Liver (tissue), 9 donors: ENCODE results near the gene PRKN. TPM values are rescaled to one million over a fixed set of nuclear protein-coding genes. Genes with fewer than 3 reads are reported as not detected.

Experiments
- DNase-seq: peaks from one replicate; pipeline ENCODE4 v3.0.0-alpha.2; 2017; ENCODE audit warnings: low spot score
- H3K27ac ChIP-seq, 2 donors: one replicate each; pipeline ENCODE4 v1.7.0; 2013; ENCODE audit warnings: inconsistent platforms in 2 of 2, low read length in 2 of 2, control low read depth in 1 of 2, low read depth in 1 of 2, mild to moderate bottlenecking in 1 of 2
- H3K27me3 ChIP-seq, 4 donors: one replicate each; pipeline versions ENCODE4 v1.6.1 to v1.7.0; 2013; ENCODE audit warnings: low read length in 3 of 4, inconsistent platforms in 1 of 4, mild to moderate bottlenecking in 1 of 4, moderate library complexity in 1 of 4; ENCODE audit not compliant: control insufficient read depth in 4 of 4, insufficient read depth in 4 of 4
- H3K36me3 ChIP-seq, 4 donors: one replicate each; pipeline versions ENCODE4 v1.6.1 to v1.7.0; 2013; ENCODE audit warnings: low read length in 3 of 4, mild to moderate bottlenecking in 3 of 4, low read depth in 1 of 4, moderate library complexity in 1 of 4; ENCODE audit not compliant: control insufficient read depth in 4 of 4, insufficient read depth in 3 of 4
- H3K4me1 ChIP-seq, 4 donors: one replicate each; pipeline versions ENCODE4 v1.6.1 to v1.7.0; 2013; ENCODE audit warnings: low read length in 3 of 4, mild to moderate bottlenecking in 3 of 4, moderate library complexity in 1 of 4; ENCODE audit not compliant: control insufficient read depth in 4 of 4, insufficient read depth in 4 of 4
- H3K4me3 ChIP-seq, 3 donors: one replicate each; pipeline versions ENCODE4 v1.6.1 to v1.7.0; 2013; ENCODE audit warnings: low read length in 3 of 3, control low read depth in 1 of 3, low read depth in 1 of 3, mild to moderate bottlenecking in 1 of 3
- H3K9ac ChIP-seq, 2 donors: one replicate each; pipeline ENCODE4 v1.7.0; 2013; ENCODE audit warnings: low read length in 2 of 2, mild to moderate bottlenecking in 2 of 2, moderate library complexity in 2 of 2, control low read depth in 1 of 2, low read depth in 1 of 2
- H3K9me3 ChIP-seq, 4 donors: one replicate each; pipeline versions ENCODE4 v1.6.1 to v1.7.0; 2013; ENCODE audit warnings: low read length in 3 of 4; ENCODE audit not compliant: control insufficient read depth in 4 of 4
- ATF3 ChIP-seq: IDR thresholded peaks from 2 replicates; pipeline ENCODE4 v1.6.1; 2016; ENCODE audit warnings: antibody characterized with exemption
- EGR1 ChIP-seq, 2 donors: IDR thresholded peaks; 2 replicates each; pipeline ENCODE4 v1.6.1; 2016 to 2018; ENCODE audit warnings: antibody characterized with exemption in 2 of 2, low read depth in 2 of 2
- FOXA1 ChIP-seq: IDR thresholded peaks from 2 replicates; pipeline ENCODE4 v1.6.1; 2016; ENCODE audit warnings: antibody characterized with exemption
- GABPA ChIP-seq, 2 donors: IDR thresholded peaks in 1 of 2; conservative IDR thresholded peaks in 1 of 2; 2 replicates each; pipeline ENCODE4 v1.6.1; 2016; ENCODE audit warnings: antibody characterized with exemption in 2 of 2, mild to moderate bottlenecking in 1 of 2, moderate library complexity in 1 of 2
- HNF4A ChIP-seq, 2 donors: conservative IDR thresholded peaks; 2 replicates each; pipeline ENCODE4 v1.6.1; 2016; ENCODE audit warnings: antibody characterized with exemption in 2 of 2, mild to moderate bottlenecking in 2 of 2
- HNF4G ChIP-seq: IDR thresholded peaks from 2 replicates; pipeline ENCODE4 v1.6.1; 2016; ENCODE audit warnings: antibody characterized with exemption
- JUND ChIP-seq, 2 donors: IDR thresholded peaks; 2 replicates each; pipeline ENCODE4 v1.6.1; 2016; ENCODE audit warnings: antibody characterized with exemption in 2 of 2
- MAX ChIP-seq: IDR thresholded peaks from 2 replicates; pipeline ENCODE4 v1.6.1; 2016; ENCODE audit warnings: antibody characterized with exemption
- NR2F2 ChIP-seq: IDR thresholded peaks from 2 replicates; pipeline ENCODE4 v1.6.1; 2016; ENCODE audit warnings: antibody characterized with exemption
- RAD21 ChIP-seq, 2 donors: IDR thresholded peaks; 2 replicates each; pipeline ENCODE4 v1.6.1; 2016; ENCODE audit warnings: antibody characterized with exemption in 2 of 2, mild to moderate bottlenecking in 2 of 2
- REST ChIP-seq: IDR thresholded peaks from 2 replicates; pipeline ENCODE4 v1.6.1; 2016; ENCODE audit warnings: antibody characterized with exemption, mild to moderate bottlenecking
- RXRA ChIP-seq, 2 donors: IDR thresholded peaks; 2 replicates each; pipeline ENCODE4 v1.6.1; 2017 to 2018; ENCODE audit warnings: antibody characterized with exemption in 2 of 2, mild to moderate bottlenecking in 1 of 2
- SP1 ChIP-seq: IDR thresholded peaks from 2 replicates; pipeline ENCODE4 v1.6.1; 2018; ENCODE audit warnings: antibody characterized with exemption, mild to moderate bottlenecking
- TAF1 ChIP-seq: conservative IDR thresholded peaks from 2 replicates; pipeline ENCODE4 v1.6.1; 2016; ENCODE audit warnings: antibody characterized with exemption, mild to moderate bottlenecking
- YY1 ChIP-seq: IDR thresholded peaks from 2 replicates; pipeline ENCODE4 v1.6.1; 2016; ENCODE audit warnings: antibody characterized with exemption, mild to moderate bottlenecking
- WGBS: extraction: QIAGEN DNeasy Blood & Tissue Kit; methylation state at CpG from one replicate; pipeline ENCODE4 v1.1.7; 2013; 5-methylcytosine and 5-hydroxymethylcytosine counted together
- polyA plus RNA-seq, 2 donors: library from polyadenylated mRNA; stranded (reverse) in 1 of 2; unstranded in 1 of 2; fragments of 200-250 nt in 1 of 2; fragments of >200 nt in 1 of 2; fragmentation: Nextera tagmentation in 1 of 2; extraction: Ambion mirVana in 1 of 2; gene quantifications; one replicate each; pipeline versions ENCODE4 v1.2.1 to v1.2.3, GENCODE V29; 2013 to 2015
- total RNA-seq, 2 donors: library from RNA; depleted of rRNA; stranded (reverse); fragments of >200 nt; gene quantifications; one replicate each; pipeline ENCODE4 v1.2.3, GENCODE V29; 2014
- TF ChIP-seq, protein P1 (sequence below): IDR thresholded peaks from 2 replicates; pipeline ENCODE4 v1.6.1; 2016; ENCODE audit warnings: antibody characterized with exemption
- donor health status: healthy.
- donor health status: healthy.
- donor health status: healthy.
- donor health status: healthy.
- donor health status: healthy.

The PRKN gene
- total and polyA plus RNA-seq, 4 donors: 0.47 to 4.1 (median 3.2) TPM

DNA sequence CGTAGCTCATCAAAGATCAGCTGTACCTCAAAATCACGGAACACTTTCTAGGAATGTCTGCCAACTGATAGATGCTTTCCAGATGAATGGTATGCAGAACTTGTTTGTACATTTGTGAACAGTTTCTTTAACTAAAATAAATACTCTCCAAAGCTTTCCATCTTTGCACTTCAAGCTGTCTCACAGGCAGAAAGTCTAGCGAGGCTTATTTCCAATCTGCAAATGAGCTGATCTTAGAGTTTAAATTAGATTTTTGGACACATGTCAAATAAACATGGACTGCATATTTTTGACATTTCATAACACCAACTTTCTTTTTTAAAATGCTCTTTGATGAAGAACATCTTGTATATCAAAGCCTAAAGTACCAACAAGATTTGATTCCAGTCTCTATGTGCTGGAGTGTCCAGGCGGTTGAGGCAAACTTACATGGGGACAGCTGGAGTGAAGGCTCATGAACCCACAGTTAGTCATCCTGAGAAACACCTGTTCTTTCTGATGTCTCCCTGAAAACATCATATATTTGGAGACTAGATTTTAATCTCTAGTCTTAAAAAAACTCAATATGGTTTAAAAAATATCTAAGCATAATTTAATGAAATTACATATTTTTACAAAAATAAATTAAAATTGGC is 1185.1 kb downstream of the PRKN start (continued):
- TF ChIP-seq REST: no peak
- no peak for TF ChIP-seq RAD21 (IDR thresholded peaks at IDR 0.05)
- no peak for TF ChIP-seq RXRA (IDR thresholded peaks at IDR 0.05)
- no peak for TF ChIP-seq YY1
- no peak for TF ChIP-seq JUND (IDR thresholded peaks at IDR 0.05)
- TF ChIP-seq TAF1: no peak

DNA sequence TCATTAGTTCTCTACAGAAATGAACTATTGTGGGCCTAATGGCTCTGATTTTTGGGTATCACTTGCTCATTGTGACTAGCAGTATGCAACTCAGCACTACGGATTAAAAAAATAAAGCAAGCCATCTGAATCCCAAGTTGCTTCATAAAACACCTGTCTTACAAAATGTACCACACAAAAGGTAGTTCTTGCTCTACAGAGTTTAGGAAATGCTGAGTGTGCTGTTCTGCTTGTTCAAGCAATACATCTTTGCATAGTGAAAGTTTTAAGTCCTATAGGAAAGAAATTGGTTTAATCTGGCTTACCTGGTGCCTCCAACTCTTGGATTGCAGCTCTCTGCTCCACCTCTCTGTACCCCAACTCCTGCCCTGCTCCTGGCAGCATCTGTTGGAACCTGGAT is 1187.0 kb downstream of the PRKN start:
- H3K4me3 ChIP-seq: no peak overlapping the region
- H3K9me3 ChIP-seq: no peaks in the 10 kb centered on the region
- no peak for DNase-seq
- H3K27ac ChIP-seq: no peak overlapping the region
- no peaks in the 10 kb centered on the region for H3K36me3 ChIP-seq
- no peak overlapping the region for H3K9ac ChIP-seq
- TF ChIP-seq EGR1 (IDR thresholded peaks at IDR 0.05; ENCODE audit: low read depth in 2 of 2) (no peak), HNF4G (no peak), YY1 (no peak), MAX (no peak), TAF1 (no peak), FOXA1 (no peak), REST (no peak), HNF4A (conservative IDR thresholded peaks at IDR 0.05) (no peak), ATF3 (no peak), SP1 (no peak), GABPA (IDR thresholded peaks at IDR 0.05 in 1 of 2, conservative IDR thresholded peaks at IDR 0.05 in 1 of 2) (no peak), JUND (IDR thresholded peaks at IDR 0.05) (no peak), NR2F2 (no peak)
- TF ChIP-seq, protein P1, sequence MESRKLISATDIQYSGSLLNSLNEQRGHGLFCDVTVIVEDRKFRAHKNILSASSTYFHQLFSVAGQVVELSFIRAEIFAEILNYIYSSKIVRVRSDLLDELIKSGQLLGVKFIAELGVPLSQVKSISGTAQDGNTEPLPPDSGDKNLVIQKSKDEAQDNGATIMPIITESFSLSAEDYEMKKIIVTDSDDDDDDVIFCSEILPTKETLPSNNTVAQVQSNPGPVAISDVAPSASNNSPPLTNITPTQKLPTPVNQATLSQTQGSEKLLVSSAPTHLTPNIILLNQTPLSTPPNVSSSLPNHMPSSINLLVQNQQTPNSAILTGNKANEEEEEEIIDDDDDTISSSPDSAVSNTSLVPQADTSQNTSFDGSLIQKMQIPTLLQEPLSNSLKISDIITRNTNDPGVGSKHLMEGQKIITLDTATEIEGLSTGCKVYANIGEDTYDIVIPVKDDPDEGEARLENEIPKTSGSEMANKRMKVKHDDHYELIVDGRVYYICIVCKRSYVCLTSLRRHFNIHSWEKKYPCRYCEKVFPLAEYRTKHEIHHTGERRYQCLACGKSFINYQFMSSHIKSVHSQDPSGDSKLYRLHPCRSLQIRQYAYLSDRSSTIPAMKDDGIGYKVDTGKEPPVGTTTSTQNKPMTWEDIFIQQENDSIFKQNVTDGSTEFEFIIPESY: no peak
- WGBS: 96% methylated on average over 1 of the region's 1 CpG
- no peaks in the 10 kb centered on the region for H3K4me1 ChIP-seq
- H3K27me3 ChIP-seq: no peaks in the 10 kb centered on the region
